Measurements from ENCODE around the gene HTR2B. TPM values are rescaled to one million over a fixed set of nuclear protein-coding genes. Genes with fewer than 3 reads are reported as not detected.
A peak's percentile ranks its signal among the peaks of the same experiment; 100 is the strongest.

Gene HTR2B
- total and polyA plus RNA-seq, 4 donors: 0.16 to 1.1 (median 0.33) TPM

DNA sequence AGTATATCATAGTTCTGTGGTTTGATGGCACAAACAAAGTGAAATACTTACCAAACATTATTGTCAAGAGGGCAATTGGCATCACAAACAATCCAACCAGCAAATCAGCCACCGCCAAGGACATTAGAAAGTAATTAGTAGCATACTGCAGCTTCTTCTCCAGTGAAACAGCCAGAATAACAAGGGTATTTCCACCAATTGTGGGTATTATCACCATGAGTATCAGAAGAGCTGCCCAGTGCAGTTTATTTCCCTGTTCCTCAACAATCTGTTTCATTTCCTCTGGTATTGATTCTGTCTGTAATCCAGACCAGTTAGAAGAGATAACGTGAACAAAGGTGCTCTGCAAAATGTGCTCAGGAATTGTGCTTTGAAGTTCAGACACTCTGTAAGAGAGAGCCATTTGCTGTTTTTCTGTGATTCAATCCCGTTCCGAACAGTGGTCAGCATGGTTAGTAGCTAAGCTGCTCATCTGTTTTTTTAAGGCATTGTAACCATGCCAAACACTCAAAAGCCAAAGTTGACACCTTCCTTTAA, 1.4 kb downstream of the HTR2B start:
- peak in 1 of 6 donors; percentile 41 for DNase-seq (ENCODE audit: low read depth in 4 of 6, low spot score in 6 of 6)
- no peaks in the 10 kb centered on the region for H3K9me3 ChIP-seq (ENCODE audit: control insufficient read depth, insufficient read depth, low read length)
- H3K27me3 ChIP-seq (ENCODE audit: control insufficient read depth, insufficient read depth, low read length): no peaks in the 10 kb centered on the region
- no peak overlapping the region for H3K4me3 ChIP-seq (ENCODE audit: low read depth, low read length)
- H3K27ac ChIP-seq (ENCODE audit: low read depth, low read length): no peak overlapping the region
- no peaks in the 10 kb centered on the region for H3K4me1 ChIP-seq (ENCODE audit: control insufficient read depth, insufficient read depth, low read length)
- H3K36me3 ChIP-seq (ENCODE audit: control insufficient read depth, insufficient read depth, low read length): no peaks in the 10 kb centered on the region
- 52% methylated on average over 3 of the region's 4 CpGs for WGBS (ENCODE audit: insufficient coverage)

DNA sequence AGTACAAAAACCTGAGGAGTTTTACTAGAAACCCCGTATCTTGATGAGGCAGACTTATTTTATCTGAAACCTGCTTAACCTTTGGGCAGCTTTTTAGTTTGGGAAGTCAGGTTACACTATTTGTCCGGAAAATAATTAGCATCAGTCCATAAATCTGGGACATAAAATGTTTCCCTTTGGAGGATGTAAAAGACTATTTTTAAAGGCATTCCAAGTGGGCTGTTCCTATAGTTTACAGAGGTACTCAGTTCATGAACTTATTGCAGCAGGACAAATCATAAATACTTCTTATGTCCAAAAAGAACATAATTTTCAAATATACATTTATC, 6.3 kb downstream of the HTR2B start:
- Histone ChIP-seq H3K27ac (ENCODE audit: low read depth, low read length) (no peak overlapping the region), H3K9me3 (ENCODE audit: control insufficient read depth, insufficient read depth, low read length) (no peaks in the 10 kb centered on the region), H3K27me3 (ENCODE audit: control insufficient read depth, insufficient read depth, low read length) (no peaks in the 10 kb centered on the region), H3K4me1 (ENCODE audit: control insufficient read depth, insufficient read depth, low read length) (no peaks in the 10 kb centered on the region), H3K36me3 (ENCODE audit: control insufficient read depth, insufficient read depth, low read length) (no peaks in the 10 kb centered on the region), H3K4me3 (ENCODE audit: low read depth, low read length) (no peak overlapping the region)
- no peak for DNase-seq (ENCODE audit: low read depth in 4 of 6, low spot score in 6 of 6)
- no CpG with 5 or more reads among the region's 2 CpGs for WGBS (ENCODE audit: insufficient coverage)

DNA sequence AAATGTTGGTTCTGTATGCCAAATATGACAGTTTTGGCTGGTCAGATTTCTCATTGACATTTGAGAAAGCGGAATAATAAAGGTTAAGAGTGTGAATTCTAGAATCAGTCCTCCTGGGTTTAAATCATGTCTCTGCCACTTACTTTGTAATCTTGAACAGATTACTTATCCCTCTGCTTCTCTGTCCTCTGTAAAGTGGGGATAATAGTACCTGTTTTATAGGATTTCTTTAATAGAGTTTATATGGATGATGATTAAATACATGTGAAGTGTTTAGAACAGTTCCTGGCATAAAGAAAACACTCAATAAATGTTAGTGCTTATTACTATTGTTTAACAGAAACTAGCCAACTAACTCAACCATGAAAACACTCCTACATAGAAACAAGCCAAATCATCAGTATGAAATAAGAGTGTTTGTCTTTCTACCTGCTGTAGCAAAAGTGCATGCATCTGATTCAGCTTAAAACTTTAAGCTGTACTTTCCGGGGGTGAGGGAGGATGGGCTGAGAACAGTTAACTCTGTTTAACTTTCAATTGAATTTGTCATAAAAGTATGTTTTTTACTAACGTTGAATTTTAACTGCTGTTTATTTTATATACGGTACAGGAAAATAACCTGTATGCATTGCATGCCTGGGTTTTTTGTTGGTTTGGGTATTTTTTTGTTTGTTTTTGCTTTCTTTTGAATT, 6.8 kb downstream of the HTR2B start:
- WGBS (ENCODE audit: insufficient coverage): no CpG with 5 or more reads among the region's 4 CpGs
- no peak overlapping the region for H3K4me3 ChIP-seq (ENCODE audit: low read depth, low read length)
- no peaks in the 10 kb centered on the region for H3K27me3 ChIP-seq (ENCODE audit: control insufficient read depth, insufficient read depth, low read length)
- no peaks in the 10 kb centered on the region for H3K36me3 ChIP-seq (ENCODE audit: control insufficient read depth, insufficient read depth, low read length)
- no peak overlapping the region for H3K27ac ChIP-seq (ENCODE audit: low read depth, low read length)
- no peaks in the 10 kb centered on the region for H3K4me1 ChIP-seq (ENCODE audit: control insufficient read depth, insufficient read depth, low read length)
- DNase-seq (ENCODE audit: low read depth in 4 of 6, low spot score in 6 of 6): no peak
- no peaks in the 10 kb centered on the region for H3K9me3 ChIP-seq (ENCODE audit: control insufficient read depth, insufficient read depth, low read length)

DNA sequence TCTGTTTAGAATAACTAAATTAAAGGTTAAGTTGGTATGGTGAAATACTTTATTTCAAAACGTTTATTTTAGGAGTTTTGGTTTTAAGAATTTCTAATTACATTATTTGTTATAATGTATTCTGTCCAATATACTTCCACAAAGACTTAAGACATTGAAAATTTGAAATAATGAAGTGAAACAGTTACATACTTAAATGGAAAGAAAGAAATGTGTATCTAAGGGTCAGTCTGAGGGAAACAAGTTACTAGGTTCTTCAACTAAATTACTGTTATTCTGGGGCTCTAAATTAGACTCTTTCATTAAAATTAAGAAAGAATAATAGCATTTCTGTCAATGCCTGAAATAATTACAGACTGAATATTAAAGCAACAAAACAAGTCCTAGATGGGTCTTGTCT, 7.7 kb downstream of the HTR2B start:
- no peaks in the 10 kb centered on the region for H3K9me3 ChIP-seq (ENCODE audit: control insufficient read depth, insufficient read depth, low read length)
- no peaks in the 10 kb centered on the region for H3K4me1 ChIP-seq (ENCODE audit: control insufficient read depth, insufficient read depth, low read length)
- DNase-seq (ENCODE audit: low read depth in 4 of 6, low spot score in 6 of 6): no peak
- no CpG with 5 or more reads among the region's 1 CpG for WGBS (ENCODE audit: insufficient coverage)
- H3K4me3 ChIP-seq (ENCODE audit: low read depth, low read length): no peak overlapping the region
- H3K27me3 ChIP-seq (ENCODE audit: control insufficient read depth, insufficient read depth, low read length): no peaks in the 10 kb centered on the region
- no peak overlapping the region for H3K27ac ChIP-seq (ENCODE audit: low read depth, low read length)
- H3K36me3 ChIP-seq (ENCODE audit: control insufficient read depth, insufficient read depth, low read length): peaks cover 4% of the 10 kb centered on the region

DNA sequence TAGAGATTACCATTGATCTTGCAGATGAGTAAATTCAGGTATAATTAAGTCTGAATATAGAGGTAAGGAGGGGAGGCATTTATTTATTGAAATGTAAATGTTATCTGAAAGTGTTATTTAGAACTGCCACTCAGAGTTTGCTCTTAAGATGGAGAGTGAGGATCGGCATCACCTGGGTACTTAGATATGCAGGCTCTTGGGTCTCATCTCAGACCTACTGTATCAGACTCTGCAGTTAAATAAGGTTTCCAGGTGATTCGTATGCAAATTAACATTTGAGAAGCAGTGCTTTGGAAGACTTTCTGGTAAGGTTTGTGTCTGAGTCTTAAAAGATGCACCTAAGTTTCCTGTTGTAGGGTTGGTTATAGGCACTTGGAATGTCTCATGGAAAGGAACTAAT, 9.2 kb downstream of the HTR2B start:
- DNase-seq (ENCODE audit: low read depth in 4 of 6, low spot score in 6 of 6): peak in 1 of 6 donors; percentile 3
- H3K27ac ChIP-seq (ENCODE audit: low read depth, low read length): no peak overlapping the region
- no peaks in the 10 kb centered on the region for H3K27me3 ChIP-seq (ENCODE audit: control insufficient read depth, insufficient read depth, low read length)
- 72% methylated on average over 2 of the region's 2 CpGs for whole genome bisulfite sequencing (ENCODE audit: insufficient coverage)
- peaks cover 4% of the 10 kb centered on the region for H3K36me3 ChIP-seq (ENCODE audit: control insufficient read depth, insufficient read depth, low read length)
- no peaks in the 10 kb centered on the region for H3K9me3 ChIP-seq (ENCODE audit: control insufficient read depth, insufficient read depth, low read length)
- no peak overlapping the region for H3K4me3 ChIP-seq (ENCODE audit: low read depth, low read length)
- no peaks in the 10 kb centered on the region for H3K4me1 ChIP-seq (ENCODE audit: control insufficient read depth, insufficient read depth, low read length)

DNA sequence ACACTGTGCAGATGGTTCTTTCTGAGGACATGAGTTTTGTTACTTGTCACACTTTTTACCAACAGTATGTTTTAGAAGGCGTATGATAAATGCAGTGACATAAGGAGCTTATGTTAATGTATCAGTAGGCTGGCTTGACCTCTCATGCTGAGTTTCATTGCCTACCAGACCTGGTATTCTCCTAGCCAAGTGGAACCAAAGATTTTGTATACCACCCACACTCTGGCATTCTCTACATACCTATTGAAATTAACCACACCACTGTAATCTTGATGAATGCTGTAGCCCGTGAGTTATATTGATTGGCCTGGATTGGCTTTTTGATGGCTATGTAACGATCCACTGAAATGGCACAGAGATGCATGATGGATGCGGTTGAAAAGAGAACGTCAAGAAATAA, 11.4 kb downstream of the HTR2B start:
- H3K27me3 ChIP-seq (ENCODE audit: control insufficient read depth, insufficient read depth, low read length): no peaks in the 10 kb centered on the region
- H3K4me3 ChIP-seq (ENCODE audit: low read depth, low read length): no peak overlapping the region
- no peaks in the 10 kb centered on the region for H3K9me3 ChIP-seq (ENCODE audit: control insufficient read depth, insufficient read depth, low read length)
- no peak for DNase-seq (ENCODE audit: low read depth in 4 of 6, low spot score in 6 of 6)
- H3K4me1 ChIP-seq (ENCODE audit: control insufficient read depth, insufficient read depth, low read length): no peaks in the 10 kb centered on the region
- WGBS (ENCODE audit: insufficient coverage): no CpG with 5 or more reads among the region's 5 CpGs
- H3K27ac ChIP-seq (ENCODE audit: low read depth, low read length): no peak overlapping the region
- H3K36me3 ChIP-seq (ENCODE audit: control insufficient read depth, insufficient read depth, low read length): peaks cover 7% of the 10 kb centered on the region

DNA sequence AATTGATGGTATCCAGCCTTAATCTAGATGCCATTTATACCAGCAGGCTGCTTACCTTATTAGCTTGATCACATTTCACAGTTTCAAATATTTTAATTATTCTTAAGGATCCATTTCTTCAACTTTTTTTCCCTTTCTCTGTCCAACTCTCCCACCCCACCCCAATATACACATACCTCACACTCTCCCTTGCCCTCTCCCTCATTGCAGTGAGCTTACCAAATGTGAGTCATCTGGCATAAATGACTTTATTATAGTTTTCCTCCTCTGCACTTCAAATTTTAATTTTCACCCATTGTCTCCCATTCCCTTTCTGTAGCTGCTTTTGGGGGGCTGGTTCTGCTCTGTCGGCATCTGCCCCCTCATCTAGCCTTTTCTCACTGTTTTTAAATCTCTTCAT, 12.9 kb downstream of the HTR2B start:
- no peaks in the 10 kb centered on the region for H3K27me3 ChIP-seq (ENCODE audit: control insufficient read depth, insufficient read depth, low read length)
- no peaks in the 10 kb centered on the region for H3K4me1 ChIP-seq (ENCODE audit: control insufficient read depth, insufficient read depth, low read length)
- H3K4me3 ChIP-seq (ENCODE audit: low read depth, low read length): no peak overlapping the region
- WGBS (ENCODE audit: insufficient coverage): 89% methylated on average over 1 of the region's 1 CpG
- no peak overlapping the region for H3K27ac ChIP-seq (ENCODE audit: low read depth, low read length)
- peaks cover 7% of the 10 kb centered on the region for H3K36me3 ChIP-seq (ENCODE audit: control insufficient read depth, insufficient read depth, low read length)
- DNase-seq (ENCODE audit: low read depth in 4 of 6, low spot score in 6 of 6): no peak
- no peaks in the 10 kb centered on the region for H3K9me3 ChIP-seq (ENCODE audit: control insufficient read depth, insufficient read depth, low read length)

DNA sequence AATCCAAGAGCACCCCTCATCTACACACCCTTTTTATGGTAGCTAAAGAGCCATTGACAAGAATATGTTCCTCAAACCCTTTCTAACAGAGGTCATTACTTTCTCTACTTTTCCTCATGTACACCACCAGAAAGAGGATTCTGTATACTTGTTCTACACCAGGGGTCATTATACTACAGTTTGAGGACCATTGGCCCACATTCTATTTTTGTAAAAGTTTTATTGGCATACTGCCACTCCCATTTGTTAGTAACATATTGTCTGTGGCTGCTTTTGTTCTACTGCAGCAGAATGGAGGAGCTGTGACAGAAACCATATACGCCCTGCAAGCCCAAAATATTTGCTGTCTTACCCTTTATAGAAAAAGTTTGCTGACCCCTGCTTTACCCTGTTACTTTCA, 14.3 kb downstream of the HTR2B start:
- 63% methylated on average over 1 of the region's 1 CpG for WGBS (ENCODE audit: insufficient coverage)
- Histone ChIP-seq H3K27ac (ENCODE audit: low read depth, low read length) (no peak overlapping the region), H3K4me1 (ENCODE audit: control insufficient read depth, insufficient read depth, low read length) (no peaks in the 10 kb centered on the region)

DNA sequence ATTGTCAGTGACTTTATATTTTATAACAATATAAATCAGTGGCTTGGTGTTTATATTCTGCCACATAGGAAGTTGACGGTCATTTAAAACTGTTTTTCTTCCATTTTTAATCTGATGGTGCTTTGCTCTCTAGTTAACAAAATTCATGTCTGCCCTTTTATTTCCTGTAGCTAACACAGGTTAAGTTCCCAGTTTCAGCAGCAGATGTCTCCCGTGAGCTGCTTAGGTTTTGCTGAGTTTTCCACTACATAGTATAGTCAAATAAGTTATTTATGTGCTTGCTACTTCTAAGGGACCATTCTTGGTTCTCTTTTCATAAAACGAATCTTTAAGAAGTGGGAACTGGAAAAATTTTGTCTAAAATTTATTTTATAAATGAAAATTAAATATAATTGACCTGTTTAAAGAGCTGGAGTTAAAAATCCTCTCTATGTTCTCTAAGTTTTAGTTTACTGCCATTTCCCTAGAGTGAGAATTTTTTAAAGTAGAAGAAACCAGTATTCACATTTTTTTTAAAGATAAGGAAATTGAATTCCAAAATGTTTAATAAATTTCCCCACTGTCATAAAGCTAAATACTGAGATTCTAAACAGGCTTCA, 20.6 kb downstream of the HTR2B start:
- H3K4me3 ChIP-seq (ENCODE audit: low read depth, low read length): no peak overlapping the region
- WGBS (ENCODE audit: insufficient coverage): no CpG with 5 or more reads among the region's 3 CpGs
- H3K36me3 ChIP-seq (ENCODE audit: control insufficient read depth, insufficient read depth, low read length): peaks cover 7% of the 10 kb centered on the region
- no peak overlapping the region for H3K27ac ChIP-seq (ENCODE audit: low read depth, low read length)
- no peaks in the 10 kb centered on the region for H3K4me1 ChIP-seq (ENCODE audit: control insufficient read depth, insufficient read depth, low read length)
- H3K27me3 ChIP-seq (ENCODE audit: control insufficient read depth, insufficient read depth, low read length): no peaks in the 10 kb centered on the region
- DNase-seq (ENCODE audit: low read depth in 4 of 6, low spot score in 6 of 6): peak; percentile 38 to 87 (median 45)
- peaks cover 4% of the 10 kb centered on the region for H3K9me3 ChIP-seq (ENCODE audit: control insufficient read depth, insufficient read depth, low read length)

More for the DNA sequence above, 14.3 kb downstream of the HTR2B start:
- no peaks in the 10 kb centered on the region for H3K9me3 ChIP-seq (ENCODE audit: control insufficient read depth, insufficient read depth, low read length)
- no peak for DNase-seq (ENCODE audit: low read depth in 4 of 6, low spot score in 6 of 6)
- no peak overlapping the region for H3K4me3 ChIP-seq (ENCODE audit: low read depth, low read length)
- peaks cover 7% of the 10 kb centered on the region for H3K36me3 ChIP-seq (ENCODE audit: control insufficient read depth, insufficient read depth, low read length)
- H3K27me3 ChIP-seq (ENCODE audit: control insufficient read depth, insufficient read depth, low read length): no peaks in the 10 kb centered on the region

DNA sequence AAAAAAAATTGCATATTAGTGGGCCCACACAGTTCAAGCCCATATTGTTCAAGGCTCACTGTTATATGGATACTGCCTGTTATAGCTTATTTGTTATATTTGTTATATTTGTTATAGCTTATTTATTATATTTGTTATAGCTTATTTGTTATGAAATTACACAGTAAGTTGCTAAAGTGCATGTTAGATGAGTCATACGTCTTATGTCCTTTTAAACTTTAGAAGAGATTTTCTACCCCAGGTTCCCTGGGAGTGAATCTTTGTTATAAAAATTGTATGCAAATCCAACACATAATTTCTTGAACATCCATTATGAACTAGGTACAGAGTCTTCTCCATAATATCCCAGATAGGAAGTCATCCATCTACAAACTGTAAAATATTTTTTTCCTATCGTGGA, 22.1 kb downstream of the HTR2B start:
- H3K27me3 ChIP-seq (ENCODE audit: control insufficient read depth, insufficient read depth, low read length): no peaks in the 10 kb centered on the region
- H3K36me3 ChIP-seq (ENCODE audit: control insufficient read depth, insufficient read depth, low read length): peaks cover 11% of the 10 kb centered on the region
- no peak overlapping the region for H3K4me3 ChIP-seq (ENCODE audit: low read depth, low read length)
- WGBS (ENCODE audit: insufficient coverage): no CpG with 5 or more reads among the region's 2 CpGs
- H3K27ac ChIP-seq (ENCODE audit: low read depth, low read length): no peak overlapping the region
- H3K9me3 ChIP-seq (ENCODE audit: control insufficient read depth, insufficient read depth, low read length): peaks cover 8% of the 10 kb centered on the region
- no peaks in the 10 kb centered on the region for H3K4me1 ChIP-seq (ENCODE audit: control insufficient read depth, insufficient read depth, low read length)
- no peak for DNase-seq (ENCODE audit: low read depth in 4 of 6, low spot score in 6 of 6)

Measured in spinal cord (tissue), 10 donors.